Measurements from ENCODE around the gene ADGRV1.

- no peak for TF ChIP-seq CTCF (conservative IDR thresholded peaks at IDR 0.05; ENCODE audit: low read length)
- no peak for TF ChIP-seq EZH2phosphoT487 (IDR thresholded peaks at IDR 0.05; ENCODE audit: borderline replicate concordance, low read depth, low read length)
These were observed 726 bp upstream of the ADGRV1 start for GRCh38 chr5:90557871-90558270.
